ENCODE data around the gene CDH1. TPM values are rescaled to one million over a fixed set of nuclear protein-coding genes. Genes with fewer than 3 reads are reported as not detected.

CDH1 gene
- polyA plus RNA-seq, 3 donors, result 0.05 to 0.13 TPM; not detected in 1

GRCh38 chr16:68826652-68827051, 89.6 kb downstream of the CDH1 start:
- 100% methylated on average over 2 of the region's 6 CpGs for WGBS (ENCODE audit: insufficient coverage)
- H3K9me3 Mint-ChIP-seq, result peaks cover 0 to 14% (median 3%) of the 10 kb centered on the region in 7 donors
- H3K9ac ChIP-seq (ENCODE audit: insufficient read depth, low read length, poor library complexity, severe bottlenecking), result no peak overlapping the region

GRCh38 chr16:68833251-68833650, 96.2 kb downstream of the CDH1 start:
- Histone ChIP-seq H3K4me1 (ENCODE audit: control insufficient read depth in 1 of 2, insufficient read depth in 2 of 2, low read length in 2 of 2) (peaks cover 28 to 38% of the 10 kb centered on the region in 2 donors), H3K27me3 (ENCODE audit: control insufficient read depth in 2 of 2, insufficient read depth in 2 of 2, low read length in 2 of 2) (no peaks in the 10 kb centered on the region), H3K4me2 (replicated peaks; ENCODE audit: extremely low read depth, low read length, poor library complexity, severe bottlenecking) (no peak overlapping the region), H3K36me3 (replicated peaks in 1 of 2; ENCODE audit: control insufficient read depth in 1 of 2, insufficient read depth in 2 of 2, low read length in 2 of 2) (no peaks in the 10 kb centered on the region), H4K20me1 (ENCODE audit: insufficient read depth, low read length) (no peaks in the 10 kb centered on the region), H3K9ac (ENCODE audit: insufficient read depth, low read length, poor library complexity, severe bottlenecking) (no peak overlapping the region), H3K9me3 (replicated peaks in 1 of 2; ENCODE audit: control insufficient read depth in 1 of 2, insufficient read depth in 1 of 2, low read length in 2 of 2) (no peaks in the 10 kb centered on the region), H3K27ac (ENCODE audit: low read depth in 1 of 2, low read length in 2 of 2) (no peak overlapping the region), H2AFZ (ENCODE audit: insufficient read depth, low read depth, low read length, poor library complexity, severe bottlenecking) (peak overlapping the region; percentile 35), H3K4me3 (replicated peaks in 1 of 3; ENCODE audit: low read depth in 2 of 3, low read length in 3 of 3) (no peak overlapping the region), H3K79me2 (ENCODE audit: insufficient read depth, low read length) (no peaks in the 10 kb centered on the region)
- no peaks in the 10 kb centered on the region for H3K36me3 Mint-ChIP-seq
- WGBS (ENCODE audit: insufficient coverage), result 94% methylated on average over 13 of the region's 14 CpGs
- H3K9me3 Mint-ChIP-seq, result peaks cover 0 to 7% (median 0%) of the 10 kb centered on the region in 7 donors
- intact Hi-C loops (cut with micrococcal nuclease), result no loop called here
- DNase-seq, result no peak
- peaks cover 29% of the 10 kb centered on the region for H3K4me1 Mint-ChIP-seq
- peaks cover 7 to 13% (median 7%) of the 10 kb centered on the region in 3 donors for H3K27me3 Mint-ChIP-seq (ENCODE audit: low read depth in 3 of 3)
- H3K27ac Mint-ChIP-seq, result peak overlapping the region in 1 of 7 donors; percentile 72
- no peak overlapping the region for H3K4me3 Mint-ChIP-seq
- no peak for TF ChIP-seq CTCF (IDR thresholded peaks at IDR 0.05)

More at GRCh38 chr16:68826652-68827051, 89.6 kb downstream of the CDH1 start:
- no peak for DNase-seq
- H3K36me3 Mint-ChIP-seq, result no peaks in the 10 kb centered on the region
- no peak for TF ChIP-seq CTCF (IDR thresholded peaks at IDR 0.05)
- Histone ChIP-seq H3K27ac (ENCODE audit: low read depth in 1 of 2, low read length in 2 of 2) (no peak overlapping the region), H3K9me3 (replicated peaks in 1 of 2; ENCODE audit: control insufficient read depth in 1 of 2, insufficient read depth in 1 of 2, low read length in 2 of 2) (no peaks in the 10 kb centered on the region), H3K4me3 (replicated peaks in 1 of 3; ENCODE audit: low read depth in 2 of 3, low read length in 3 of 3) (no peak overlapping the region), H3K4me2 (replicated peaks; ENCODE audit: extremely low read depth, low read length, poor library complexity, severe bottlenecking) (no peak overlapping the region), H3K27me3 (ENCODE audit: control insufficient read depth in 2 of 2, insufficient read depth in 2 of 2, low read length in 2 of 2) (no peaks in the 10 kb centered on the region), H3K36me3 (replicated peaks in 1 of 2; ENCODE audit: control insufficient read depth in 1 of 2, insufficient read depth in 2 of 2, low read length in 2 of 2) (no peaks in the 10 kb centered on the region), H2AFZ (ENCODE audit: insufficient read depth, low read depth, low read length, poor library complexity, severe bottlenecking) (no peak overlapping the region), H3K4me1 (ENCODE audit: control insufficient read depth in 1 of 2, insufficient read depth in 2 of 2, low read length in 2 of 2) (peaks cover 17 to 22% of the 10 kb centered on the region in 2 donors), H4K20me1 (ENCODE audit: insufficient read depth, low read length) (no peaks in the 10 kb centered on the region), H3K79me2 (ENCODE audit: insufficient read depth, low read length) (no peaks in the 10 kb centered on the region)
- peaks cover 8 to 14% (median 9%) of the 10 kb centered on the region in 3 donors for H3K27me3 Mint-ChIP-seq (ENCODE audit: low read depth in 3 of 3)
- intact Hi-C loops (cut with micrococcal nuclease), result no loop called here
- H3K4me3 Mint-ChIP-seq, result peak overlapping the region in 1 of 2 donors; percentile 46
- no peak overlapping the region for H3K27ac Mint-ChIP-seq
- H3K4me1 Mint-ChIP-seq, result peaks cover 16% of the 10 kb centered on the region
